ENCODE data around the gene SPRED3. TPM values are rescaled to one million over a fixed set of nuclear protein-coding genes. Genes with fewer than 3 reads are reported as not detected.

SPRED3 gene
- total and polyA plus RNA-seq, 2 of the 8 experiments (the other 6 are each of a cell fraction or from before 2014, with no cell fraction given), result 8.1 to 10.3 TPM

DNA sequence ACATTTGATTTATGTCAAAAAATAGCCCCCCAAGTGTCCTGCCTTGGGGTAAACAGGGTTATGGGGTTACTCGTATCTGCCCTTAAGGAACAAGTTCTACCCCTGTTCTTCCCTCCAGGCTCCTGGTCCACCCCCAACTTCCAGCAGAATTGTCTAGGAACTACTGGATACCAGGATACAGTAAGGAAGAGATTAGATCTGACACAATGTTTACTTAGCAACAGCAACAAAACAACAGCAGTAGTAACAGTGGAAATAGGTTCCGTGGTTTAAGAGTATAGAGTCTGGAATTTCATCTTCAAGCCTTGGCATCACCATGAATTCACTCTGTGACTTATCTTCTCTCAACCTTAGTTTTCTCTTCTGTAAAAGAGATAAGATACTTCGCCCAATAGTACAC, 12.7 kb downstream of the SPRED3 start:
- Histone ChIP-seq H3K79me1 (ENCODE audit: low read depth, low read length) (no peaks in the 10 kb centered on the region), H3K23ac (ENCODE audit: insufficient read length) (no peak overlapping the region), H2BK15ac (ENCODE audit: low read length) (no peak overlapping the region), H3K4me1 (replicated peaks in 1 of 4; ENCODE audit: control insufficient read depth in 3 of 4, insufficient read depth in 4 of 4, low read length in 3 of 4) (no peaks in the 10 kb centered on the region; a peak in 2 of 7 replicates), H3K18ac (ENCODE audit: extremely low read depth, low read length) (no peak overlapping the region), H4K5ac (ENCODE audit: insufficient read length, low read depth, low read length) (no peak overlapping the region), H3K56ac (replicated peaks; ENCODE audit: insufficient read length, low read depth, low read length) (no peak overlapping the region), H3K27me3 (replicated peaks in 1 of 4; ENCODE audit: control insufficient read depth in 3 of 4, extremely low read depth in 1 of 4, insufficient read depth in 3 of 4, low read length in 3 of 4) (peaks cover 2 to 46% (median 43%) of the 10 kb centered on the region in 4 experiments), H3K23me2 (ENCODE audit: low read depth, low read length) (peaks cover 5% of the 10 kb centered on the region; the same call in 1 of the 2 replicates), H3K9ac (replicated peaks in 1 of 4; ENCODE audit: extremely low read depth in 1 of 4, low read depth in 3 of 4, low read length in 3 of 4) (no peak overlapping the region), H3K9me3 (ENCODE audit: insufficient read depth in 2 of 2, low read depth in 1 of 2, low read length in 1 of 2) (no peaks in the 10 kb centered on the region), H2BK12ac (ENCODE audit: low read depth, low read length) (no peak overlapping the region), H4K20me1 (replicated peaks in 1 of 2; ENCODE audit: control insufficient read depth in 1 of 2, insufficient read depth in 2 of 2, low read length in 2 of 2) (no peaks in the 10 kb centered on the region), H3K27ac (ENCODE audit: low read depth, low read length) (no peak overlapping the region), H3K4ac (replicated peaks; ENCODE audit: insufficient read length, low read depth, low read length) (no peak overlapping the region), H3K79me2 (ENCODE audit: control insufficient read depth in 1 of 2, insufficient read depth in 2 of 2, low read length in 2 of 2) (no peaks in the 10 kb centered on the region), H3K4me3 (ENCODE audit: extremely low read depth in 1 of 4, insufficient read depth in 2 of 4, low read depth in 3 of 4, low read length in 4 of 4) (no peak overlapping the region), H3K14ac (ENCODE audit: insufficient read length) (no peak overlapping the region), H2BK120ac (replicated peaks; ENCODE audit: low read depth, low read length) (no peak overlapping the region), H2AFZ (ENCODE audit: low read length) (no peak overlapping the region), H4K91ac (replicated peaks; ENCODE audit: insufficient read length, low read length) (no peak overlapping the region), H2BK20ac (ENCODE audit: low read length) (no peak overlapping the region), H2BK5ac (ENCODE audit: low read depth, low read length) (no peak overlapping the region), H4K8ac (ENCODE audit: extremely low read depth, insufficient read depth, low read length) (no peak overlapping the region), H2AK5ac (ENCODE audit: low read depth, low read length) (no peak overlapping the region), H3K4me2 (ENCODE audit: insufficient read depth in 1 of 2, low read depth in 2 of 2, low read length in 2 of 2) (no peak overlapping the region), H3K36me3 (ENCODE audit: control insufficient read depth in 2 of 4, insufficient read depth in 4 of 4, low read length in 3 of 4) (peaks cover 0 to 3% (median 0%) of the 10 kb centered on the region in 4 experiments; a peak in 1 of 8 replicates)
- TF ChIP-seq MAFK (IDR thresholded peaks at IDR 0.05; ENCODE audit: low read depth, low read length) (no peak), RXRA (IDR thresholded peaks at IDR 0.05; ENCODE audit: insufficient read depth, low read depth, low read length) (no peak), CEBPB (IDR thresholded peaks at IDR 0.05; ENCODE audit: low read depth, low read length) (no peak), TAF7 (optimal IDR thresholded peaks at IDR 0.05; ENCODE audit: borderline replicate concordance, low read depth, low read length) (no peak), NRF1 (IDR thresholded peaks at IDR 0.05; ENCODE audit: low read depth, low read length) (no peak), POU5F1 (IDR thresholded peaks at IDR 0.05; ENCODE audit: low read depth, low read length) (no peak), KDM1A (IDR thresholded peaks at IDR 0.05; ENCODE audit: borderline replicate concordance, low read length) (no peak)
- ChIA-PET CTCF (ENCODE audit: partially characterized antibody) (no interaction called here), POLR2A (ENCODE audit: partially characterized antibody) (interaction anchor here (0.6 to 6.1 kb wide), 3 partner anchors 12 to 57 kb away, joined by 3 to 38 read pairs (median 4); partner anchors contain the start of genes GGN and SPRED3)
- WGBS, 2 experiments (ENCODE audit: extremely low coverage in 1 of 2, insufficient coverage in 1 of 2, insufficient read length in 1 of 2, insufficient replicate concordance in 2 of 2, low coverage in 1 of 2, low lambda C conversion rate in 2 of 2, missing lambda C conversion rate in 1 of 2), result 72% methylated on average over 3 of the region's 3 CpGs; no CpG with 5 or more reads in 1 of the 2 experiments
- FAIRE-seq (no peak), DNase-seq (ENCODE audit: low read depth in 1 of 2, low spot score in 2 of 2) (no peak)
